Measurements from ENCODE around the gene AUTS2.

Gene AUTS2

GRCh38 chr7:69813637-69814240 lies 215.5 kb downstream of the AUTS2 start:
- no peak for DNase-seq (ENCODE audit: low read depth in 4 of 4, low spot score in 1 of 4)

DNA sequence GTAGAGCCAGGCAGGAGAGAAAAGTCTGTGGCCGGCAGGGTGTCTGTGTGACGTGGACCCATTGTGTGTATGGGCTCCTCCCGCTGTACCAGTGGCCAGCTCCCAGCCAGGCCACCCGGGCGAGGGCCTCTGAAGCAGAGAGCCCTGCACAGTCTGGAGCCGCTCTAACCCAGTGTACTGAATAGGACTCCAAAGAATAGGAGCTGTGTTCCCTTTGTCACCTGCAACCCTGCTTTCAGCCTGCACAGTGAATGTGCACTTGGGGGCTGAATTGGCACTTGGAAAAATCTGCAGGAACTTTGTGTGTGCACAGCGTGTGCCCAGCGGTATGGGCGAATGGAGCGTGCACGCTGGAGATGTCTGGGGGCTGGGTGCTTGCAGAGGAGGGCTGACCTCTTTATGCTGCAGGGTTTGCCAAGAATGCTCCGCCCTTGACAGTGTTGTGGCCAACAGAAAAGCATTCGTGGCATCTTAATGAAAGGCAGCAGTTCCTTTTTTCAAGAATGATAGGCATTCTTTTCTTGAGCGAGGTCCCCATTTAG lies 216.2 kb downstream of the AUTS2 start:
- no peak for DNase-seq (ENCODE audit: low read depth in 4 of 4, low spot score in 1 of 4)

DNA sequence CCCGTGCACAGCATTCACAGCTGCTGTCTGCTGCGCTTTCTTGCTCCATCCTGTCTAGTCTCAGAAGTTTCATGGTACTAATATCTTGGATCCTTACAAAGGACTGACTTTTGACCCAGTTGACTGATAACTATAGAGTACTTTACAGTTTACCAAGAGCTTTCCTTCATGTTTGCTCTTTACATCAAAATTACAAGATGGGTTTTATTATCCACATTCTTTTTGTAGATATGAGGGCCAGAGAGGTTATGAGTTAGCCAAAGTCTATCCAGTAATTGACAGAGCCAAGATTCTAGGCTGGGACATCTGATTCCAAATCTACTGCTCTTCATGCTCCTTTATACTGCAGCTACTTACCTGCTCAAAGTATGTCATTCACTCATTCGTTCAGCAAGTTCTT lies 218.2 kb downstream of the AUTS2 start:
- no peak for DNase-seq (ENCODE audit: low read depth in 4 of 4, low spot score in 1 of 4)

DNA sequence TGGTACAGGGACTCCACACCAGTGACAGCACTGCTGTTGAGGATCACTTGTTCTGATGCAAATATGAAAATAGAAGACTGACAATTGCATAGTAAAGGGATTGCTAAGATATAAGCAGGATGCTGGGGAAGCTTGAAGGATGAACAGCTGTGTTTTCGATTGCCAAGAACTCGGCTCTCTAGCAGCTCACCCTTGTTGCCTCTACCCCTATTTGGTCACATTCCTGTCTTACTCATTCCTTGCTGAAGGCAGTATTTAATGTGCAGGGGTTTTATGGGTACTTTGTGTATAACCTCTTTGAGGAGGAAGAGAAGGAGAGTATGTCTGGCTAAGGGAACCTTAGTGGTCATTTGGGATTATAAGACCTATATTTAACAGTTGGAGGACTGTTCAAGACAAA lies 218.8 kb downstream of the AUTS2 start:
- no peak for DNase-seq (ENCODE audit: low read depth in 4 of 4, low spot score in 1 of 4)

GRCh38 chr7:69817841-69818635 lies 219.8 kb downstream of the AUTS2 start:
- no peak for DNase-seq (ENCODE audit: low read depth in 4 of 4, low spot score in 1 of 4)

- DNase-seq (ENCODE audit: low read depth in 4 of 4, low spot score in 1 of 4): no peak
Measured at GRCh38 chr7:69818636-69819332, 220.5 kb downstream of the AUTS2 start.

- no peak for DNase-seq (ENCODE audit: low read depth in 4 of 4, low spot score in 1 of 4)
Measured at GRCh38 chr7:69819333-69819705, 221.0 kb downstream of the AUTS2 start.

DNA sequence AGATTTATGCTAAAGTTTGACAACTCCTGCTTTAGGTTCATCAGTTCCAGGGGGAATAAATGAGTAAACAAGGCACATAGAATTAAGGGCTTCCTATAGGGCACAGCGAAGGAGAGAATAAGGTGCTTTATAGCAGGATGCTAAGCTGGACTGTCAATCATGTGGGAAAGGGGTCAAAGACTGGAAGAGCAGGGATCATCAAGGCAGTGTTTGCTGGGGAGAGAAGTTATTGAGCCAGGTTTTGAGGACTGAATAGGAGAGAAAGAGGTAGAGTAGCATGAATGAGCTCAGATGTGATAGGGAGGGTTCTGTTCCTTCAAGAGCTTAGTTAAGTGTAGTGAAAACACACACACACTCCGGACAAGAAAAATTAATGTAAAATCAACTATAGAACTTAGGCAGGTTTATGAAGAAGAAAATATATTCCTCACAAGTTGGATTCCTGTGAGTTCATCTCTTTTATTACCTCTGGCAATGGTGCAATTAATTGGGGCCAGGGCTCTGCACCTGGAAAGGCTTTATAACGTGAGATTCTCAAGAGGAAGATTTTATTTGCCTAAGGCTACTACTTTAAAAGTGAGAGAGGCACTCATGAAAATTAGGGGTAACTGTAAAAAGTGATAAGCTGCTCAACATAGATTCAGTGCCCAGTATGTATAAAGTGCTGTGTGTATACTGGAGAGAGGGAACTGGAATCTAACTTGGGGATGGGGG lies 222.4 kb downstream of the AUTS2 start:
- no peak for DNase-seq (ENCODE audit: low read depth in 4 of 4, low spot score in 1 of 4)

GRCh38 chr7:69822386-69822785 lies 224.1 kb downstream of the AUTS2 start:
- no peak for DNase-seq (ENCODE audit: low read depth in 4 of 4, low spot score in 1 of 4)

GRCh38 chr7:69823151-69823744 lies 225.0 kb downstream of the AUTS2 start:
- no peak for DNase-seq (ENCODE audit: low read depth in 4 of 4, low spot score in 1 of 4)

- DNase-seq (ENCODE audit: low read depth in 4 of 4, low spot score in 1 of 4): no peak
Measured at GRCh38 chr7:69825113-69825972, 227.1 kb downstream of the AUTS2 start.

DNA sequence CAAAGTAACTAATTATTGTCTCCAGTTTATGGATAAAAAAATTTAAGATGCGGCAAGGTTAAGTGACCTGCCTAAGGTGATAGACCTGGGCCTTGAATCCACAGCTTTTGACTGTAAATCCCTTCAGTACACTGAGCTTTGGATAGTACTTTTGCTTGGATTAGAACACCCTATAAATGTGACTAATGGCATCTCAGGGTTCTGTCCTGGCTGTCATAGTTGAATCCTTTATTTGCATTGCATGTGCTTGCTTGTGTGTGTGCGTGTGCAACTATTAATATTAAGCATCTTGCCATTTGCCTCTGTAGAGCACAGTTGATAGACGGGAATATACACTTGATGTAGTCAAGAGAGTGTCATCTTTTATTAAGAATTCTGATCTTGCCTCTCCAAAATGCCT lies 228.0 kb downstream of the AUTS2 start:
- no peak for DNase-seq (ENCODE audit: low read depth in 4 of 4, low spot score in 1 of 4)

DNA sequence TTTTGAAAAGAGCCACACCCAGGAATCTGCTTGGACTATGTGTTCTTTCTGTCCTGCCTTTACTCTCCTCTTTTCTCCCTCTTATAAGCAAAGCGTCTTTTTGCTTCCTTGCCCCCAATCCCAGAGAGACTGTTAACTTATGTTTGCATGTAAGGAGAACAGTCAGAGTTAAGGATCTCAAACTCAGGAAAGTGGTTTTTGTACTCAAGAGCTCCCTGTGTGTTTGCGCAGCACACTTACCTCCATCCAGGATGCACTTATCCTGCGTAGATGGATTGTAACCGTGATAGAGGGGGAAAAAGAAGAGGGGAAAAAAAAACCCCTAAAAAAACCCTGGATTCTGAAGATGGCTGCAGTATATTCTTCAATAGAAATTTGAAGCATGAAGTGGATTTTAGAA lies 228.9 kb downstream of the AUTS2 start:
- DNase-seq (ENCODE audit: low read depth in 4 of 4, low spot score in 1 of 4): no peak

GRCh38 chr7:69827558-69827957 lies 229.3 kb downstream of the AUTS2 start:
- DNase-seq (ENCODE audit: low read depth in 4 of 4, low spot score in 1 of 4): no peak

DNA sequence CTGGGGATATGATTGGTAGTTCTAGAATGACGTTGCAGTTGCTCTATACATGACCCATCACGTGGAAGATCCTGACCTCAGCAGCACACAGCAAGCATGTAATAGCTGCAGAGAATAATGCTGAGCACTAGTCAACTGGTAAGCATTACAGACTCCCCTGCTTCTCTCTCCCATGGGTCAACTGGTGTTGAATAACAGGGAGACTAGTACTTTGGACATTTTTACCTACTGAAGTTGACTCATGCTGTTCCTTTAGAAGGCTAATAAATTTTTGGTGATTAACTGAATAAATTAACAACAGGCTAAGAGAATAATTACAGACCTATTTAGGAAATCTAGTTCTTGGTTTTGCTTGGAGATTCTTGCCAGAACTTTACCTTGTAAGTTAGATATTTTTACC lies 234.1 kb downstream of the AUTS2 start:
- no peak for DNase-seq (ENCODE audit: low read depth in 4 of 4, low spot score in 1 of 4)

GRCh38 chr7:69833964-69834363 lies 235.7 kb downstream of the AUTS2 start:
- no peak for DNase-seq (ENCODE audit: low read depth in 4 of 4, low spot score in 1 of 4)

DNA sequence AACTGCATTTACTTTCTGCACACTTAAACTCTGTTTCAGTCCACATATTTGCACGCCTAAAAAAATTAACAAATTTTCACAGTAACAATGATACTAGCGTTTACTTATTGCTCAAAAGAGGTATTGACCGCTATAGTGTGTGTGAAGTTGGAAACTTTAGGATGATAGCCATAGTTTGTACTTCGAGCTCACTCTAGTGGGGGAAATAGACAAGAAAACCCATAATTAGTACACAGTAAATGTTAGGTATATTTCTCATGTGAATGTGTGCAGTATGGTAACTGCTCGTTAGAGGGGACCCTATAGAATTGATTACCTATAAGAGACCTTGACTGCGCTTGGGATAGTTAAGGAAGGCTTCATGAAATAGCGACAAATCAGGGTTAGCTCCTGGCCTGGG lies 238.4 kb downstream of the AUTS2 start:
- no peak for DNase-seq (ENCODE audit: low read depth in 4 of 4, low spot score in 1 of 4)

DNA sequence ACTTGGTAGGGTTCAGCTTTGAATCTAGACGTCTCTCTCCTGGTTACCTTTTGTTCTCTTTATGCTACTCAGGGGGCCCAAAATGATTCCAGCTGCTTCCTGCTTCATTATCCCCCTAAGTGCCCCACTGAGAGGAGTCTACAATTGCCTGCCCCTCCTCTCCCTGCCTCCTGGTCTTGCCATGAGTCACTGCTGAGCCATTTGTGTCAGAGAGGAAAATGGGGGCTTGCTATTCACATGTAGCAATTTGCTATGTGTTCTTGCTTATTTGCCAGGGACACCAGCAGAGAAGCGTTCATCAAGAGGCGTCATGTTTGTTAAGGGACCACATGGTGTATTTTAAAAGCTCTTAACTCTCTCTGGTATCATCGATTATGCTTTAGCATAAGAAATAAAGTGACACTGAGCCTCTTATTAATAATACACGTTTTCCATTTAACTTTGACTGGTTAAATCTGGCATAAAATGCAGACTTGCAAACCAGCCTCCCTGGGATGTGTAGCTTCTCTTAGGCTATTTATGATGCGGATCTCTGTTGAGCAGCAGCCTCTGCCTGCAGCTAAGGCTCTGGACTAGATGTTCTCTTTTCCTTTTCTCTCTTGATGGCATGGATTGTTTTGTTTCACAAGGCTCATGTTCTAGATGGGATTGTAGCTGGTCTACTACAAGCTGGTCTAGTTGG lies 239.3 kb downstream of the AUTS2 start:
- DNase-seq (ENCODE audit: low read depth in 4 of 4, low spot score in 1 of 4): no peak

GRCh38 chr7:69839782-69840181 lies 241.5 kb downstream of the AUTS2 start:
- no peak for DNase-seq (ENCODE audit: low read depth in 4 of 4, low spot score in 1 of 4)

DNA sequence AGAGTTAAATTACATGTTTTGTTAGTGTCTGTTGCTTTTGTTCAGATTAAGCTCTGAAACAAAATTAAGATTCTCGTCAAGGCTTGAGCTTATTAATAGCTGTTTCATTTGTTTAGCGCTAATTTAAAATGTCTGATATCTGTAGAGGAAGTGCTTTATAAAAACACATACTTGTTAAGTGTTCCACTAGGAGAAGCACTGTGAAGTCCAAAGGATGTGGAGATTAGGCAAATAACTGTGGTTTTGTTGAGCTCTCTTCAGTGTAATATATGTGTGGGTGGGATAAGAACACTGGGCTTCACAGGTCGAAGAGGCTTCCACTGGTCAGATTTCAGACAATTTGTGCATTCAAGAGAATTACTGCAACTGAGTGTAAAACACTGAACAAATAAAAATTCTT lies 242.0 kb downstream of the AUTS2 start:
- no peak for DNase-seq (ENCODE audit: low read depth in 4 of 4, low spot score in 1 of 4)
